Smooth muscle cell of trachea (primary cell): ENCODE data around the gene LAMTOR5. TPM values are rescaled to one million over a fixed set of nuclear protein-coding genes. Genes with fewer than 3 reads are reported as not detected.

Experiments
- total RNA-seq: library from RNA; depleted of rRNA; stranded (reverse); fragments of >200 nt; gene quantifications from 2 replicates; pipeline ENCODE4 v1.2.1, GENCODE V29; 2014

Gene LAMTOR5
- 45.5 and 75.8 TPM in 2 replicates for total RNA-seq

GRCh38 chr1:110407260-110408210 is at the start of gene LAMTOR5:
LAMTOR5 (minus strand) TSS chr1:110407694; CDS start chr1:110407620, 74 bp downstream.

GRCh38 chr1:110450929-110451328 is 43.4 kb upstream of the LAMTOR5 start, which contains the start of gene PROK1:
PROK1 (plus strand) TSS chr1:110451149; CDS start chr1:110451217, 68 bp downstream.

GRCh38 chr1:110390692-110391245 is 16.7 kb downstream of the LAMTOR5 start, which contains the start of gene SLC16A4:
SLC16A4 (minus strand) TSS chr1:110391026; CDS start chr1:110389323, 1,703 bp downstream.

Other genes with a start within 250 kb of the LAMTOR5 start
- gene KCNC4, start 197.4 kb downstream of the LAMTOR5 start, total RNA-seq, result 2.6 and 8.6 TPM in 2 replicates
- 28.8 and 34.2 TPM in 2 replicates for gene RBM15, start 68.3 kb downstream of the LAMTOR5 start, total RNA-seq
- 44.7 and 53.7 TPM in 2 replicates for gene SLC16A4, start 16.7 kb downstream of the LAMTOR5 start, total RNA-seq
- gene PROK1, start 43.5 kb upstream of the LAMTOR5 start, total RNA-seq, result not detected in 2 replicates
- gene KCNA10, start 111.5 kb upstream of the LAMTOR5 start, total RNA-seq, result not detected in 2 replicates
- 0.17 TPM in 1 of 2 replicates, not detected in the other for gene KCNA2, start 198.7 kb upstream of the LAMTOR5 start, total RNA-seq